ENCODE results near the gene BMERB1.
A peak's percentile ranks its signal among the peaks of the same experiment; 100 is the strongest.
"Not testable (repeated sequence)": the region's sequence is repeated elsewhere in the genome, so short reads cannot be mapped to it uniquely, and the experiment has no call there.

Gene BMERB1

DNA sequence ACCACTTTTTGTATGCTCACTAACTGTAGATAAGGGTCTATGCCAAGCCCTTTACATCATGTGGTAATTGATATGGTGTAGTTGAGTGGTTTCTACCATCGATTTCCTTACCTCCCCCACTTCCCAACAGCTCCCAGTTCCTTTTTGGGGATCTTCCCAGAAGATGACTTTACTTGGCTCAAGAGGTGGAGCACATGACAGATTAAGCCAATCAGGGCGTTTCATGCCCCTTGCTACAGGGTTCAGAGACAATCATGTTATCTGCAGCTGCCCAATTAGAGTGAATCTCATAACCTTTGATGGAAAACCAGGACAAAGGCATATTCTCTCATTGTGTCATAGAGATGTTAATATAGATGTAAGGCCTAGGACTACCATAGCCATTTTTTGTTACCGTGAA is 16.2 kb upstream of the BMERB1 start:
- CTCF ChIA-PET, result interaction anchor here (0.8 kb wide), 1 partner anchor 9 kb away, joined by 3 read pairs; no protein-coding TSS in a partner anchor
- DNase-seq (ENCODE audit: extremely low spot score), result no peak
- TF ChIP-seq, protein P1, sequence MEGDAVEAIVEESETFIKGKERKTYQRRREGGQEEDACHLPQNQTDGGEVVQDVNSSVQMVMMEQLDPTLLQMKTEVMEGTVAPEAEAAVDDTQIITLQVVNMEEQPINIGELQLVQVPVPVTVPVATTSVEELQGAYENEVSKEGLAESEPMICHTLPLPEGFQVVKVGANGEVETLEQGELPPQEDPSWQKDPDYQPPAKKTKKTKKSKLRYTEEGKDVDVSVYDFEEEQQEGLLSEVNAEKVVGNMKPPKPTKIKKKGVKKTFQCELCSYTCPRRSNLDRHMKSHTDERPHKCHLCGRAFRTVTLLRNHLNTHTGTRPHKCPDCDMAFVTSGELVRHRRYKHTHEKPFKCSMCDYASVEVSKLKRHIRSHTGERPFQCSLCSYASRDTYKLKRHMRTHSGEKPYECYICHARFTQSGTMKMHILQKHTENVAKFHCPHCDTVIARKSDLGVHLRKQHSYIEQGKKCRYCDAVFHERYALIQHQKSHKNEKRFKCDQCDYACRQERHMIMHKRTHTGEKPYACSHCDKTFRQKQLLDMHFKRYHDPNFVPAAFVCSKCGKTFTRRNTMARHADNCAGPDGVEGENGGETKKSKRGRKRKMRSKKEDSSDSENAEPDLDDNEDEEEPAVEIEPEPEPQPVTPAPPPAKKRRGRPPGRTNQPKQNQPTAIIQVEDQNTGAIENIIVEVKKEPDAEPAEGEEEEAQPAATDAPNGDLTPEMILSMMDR (IDR thresholded peaks at IDR 0.05; ENCODE audit: control extremely low read depth, extremely low read depth, low read depth, missing control alignments), result no peak
- POLR2A ChIA-PET, result no interaction called here

DNA sequence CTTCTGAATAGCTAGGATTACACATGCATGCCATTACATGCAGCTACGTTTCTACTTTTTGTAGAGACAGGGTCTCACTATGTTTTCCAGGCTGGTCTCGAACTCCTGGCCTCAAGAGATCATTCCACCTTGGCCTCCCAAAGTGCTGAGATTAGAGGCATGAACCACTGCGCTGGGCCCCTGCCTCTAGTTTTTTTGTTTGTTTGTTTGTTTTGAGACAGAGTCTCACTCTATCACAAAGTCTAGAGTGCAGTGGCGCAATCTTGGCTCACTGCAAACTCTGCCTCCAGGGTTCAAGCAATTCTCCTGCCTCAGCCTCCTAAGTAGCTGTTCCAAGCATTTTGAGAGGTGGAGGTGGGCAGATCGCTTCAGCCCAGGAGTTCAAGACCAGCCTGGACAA is 12.7 kb upstream of the BMERB1 start:
- DNase-seq (ENCODE audit: extremely low spot score); POLR2A ChIA-PET; CTCF ChIA-PET: not testable (repeated sequence)

DNA sequence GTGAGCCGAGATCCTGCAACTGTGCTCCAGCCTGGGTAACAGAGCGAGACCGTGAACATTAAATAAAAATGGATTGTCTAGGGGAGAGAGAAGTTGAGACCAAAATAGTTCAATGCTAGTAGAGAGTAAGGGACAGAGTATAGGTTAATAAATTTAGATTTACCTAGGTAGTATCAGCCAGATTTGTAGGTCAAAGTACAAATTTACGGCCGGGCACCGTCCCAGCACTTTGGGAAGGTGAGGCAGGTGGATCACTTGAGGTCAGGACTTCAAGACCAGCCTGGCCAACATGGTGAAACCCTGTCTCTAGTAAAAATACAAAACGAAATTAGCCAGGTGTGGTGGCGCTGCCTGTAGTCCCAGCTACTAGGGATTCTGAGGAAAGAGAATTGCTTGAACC is 12.2 kb upstream of the BMERB1 start:
- ChIA-PET POLR2A (no interaction called here), CTCF (no interaction called here)
- TF ChIP-seq, protein P1 (IDR thresholded peaks at IDR 0.05; ENCODE audit: control extremely low read depth, extremely low read depth, low read depth, missing control alignments), result no peak
- no peak for DNase-seq (ENCODE audit: extremely low spot score)

DNA sequence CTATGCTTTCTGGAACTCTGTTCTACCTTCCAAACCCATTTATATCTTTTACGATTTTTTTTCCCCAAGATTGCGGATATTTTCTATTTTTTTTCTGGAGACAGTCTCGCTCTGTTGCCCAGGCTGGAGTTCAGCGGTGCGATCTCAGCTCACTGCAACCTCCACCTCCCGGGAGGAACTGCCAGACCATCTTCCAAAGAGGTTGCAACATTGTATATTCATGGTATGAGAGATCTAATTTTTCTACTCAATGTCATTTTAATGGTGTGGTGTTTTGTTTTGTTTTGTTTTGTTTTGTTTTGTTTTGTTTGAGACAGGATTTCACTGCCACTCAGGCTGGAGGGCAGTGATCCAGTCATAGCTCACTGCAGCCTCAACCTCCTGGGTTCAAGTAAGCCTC is 8.5 kb upstream of the BMERB1 start:
- DNase-seq (ENCODE audit: extremely low spot score), result no peak
- TF ChIP-seq, protein P1 (IDR thresholded peaks at IDR 0.05; ENCODE audit: control extremely low read depth, extremely low read depth, low read depth, missing control alignments), result no peak
- ChIA-PET CTCF (interaction anchor here (1.1 to 1.7 kb wide), 2 partner anchors 125 to 279 kb away, joined by 3 to 4 read pairs; no protein-coding TSS in a partner anchor), POLR2A (no interaction called here)

DNA sequence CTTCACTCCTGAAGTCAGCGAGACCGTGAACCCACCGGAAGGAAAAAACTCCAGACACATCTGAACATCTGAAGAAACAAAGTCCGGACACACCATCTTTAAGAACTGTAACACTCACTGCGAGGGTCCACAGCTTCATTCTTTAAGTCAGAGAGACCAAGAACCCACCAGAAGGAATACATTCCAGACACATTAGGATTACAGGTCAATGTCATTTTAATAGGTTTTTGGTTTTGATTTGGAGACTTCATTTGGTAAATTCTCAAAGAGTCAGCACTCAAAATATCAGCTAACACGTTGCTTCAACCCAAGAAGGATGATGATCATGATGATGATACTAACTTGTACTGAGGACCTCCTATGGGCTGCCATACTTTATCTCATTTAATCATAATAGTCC is 7.6 kb upstream of the BMERB1 start:
- ChIA-PET POLR2A (no interaction called here), CTCF (interaction anchor here (1.2 to 1.7 kb wide), 3 partner anchors 39 to 278 kb away, joined by 3 to 4 read pairs (median 3); no protein-coding TSS in a partner anchor)
- DNase-seq (ENCODE audit: extremely low spot score), result no peak
- TF ChIP-seq, protein P1 (IDR thresholded peaks at IDR 0.05; ENCODE audit: control extremely low read depth, extremely low read depth, low read depth, missing control alignments), result no peak

DNA sequence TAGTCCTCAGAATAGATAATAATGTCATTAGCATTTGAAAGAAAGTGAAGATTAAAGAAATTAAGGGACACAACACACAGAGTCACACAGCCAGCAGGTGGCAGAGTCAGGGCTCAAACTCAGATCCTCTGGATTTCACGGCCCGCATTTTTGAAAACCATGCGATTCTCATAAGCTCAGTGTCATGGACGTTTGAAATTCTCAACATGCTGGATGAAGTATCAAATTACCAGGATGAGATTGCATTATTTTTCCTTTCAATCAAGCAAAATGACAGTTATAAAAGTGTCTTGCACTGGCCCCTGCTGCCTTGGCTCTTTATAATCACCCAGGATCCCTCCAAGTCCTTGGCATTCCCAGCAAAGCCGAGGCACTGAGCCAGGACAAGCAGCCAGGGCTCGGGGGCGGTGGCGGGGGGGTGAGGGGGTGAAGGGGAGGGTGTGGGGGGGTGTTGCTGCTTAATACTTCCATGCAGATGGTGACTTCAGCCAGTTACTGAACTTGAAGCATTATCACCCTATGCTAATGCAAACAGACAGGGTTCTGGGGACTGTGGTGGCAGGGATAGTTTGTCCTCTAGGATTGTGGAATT is 6.6 kb upstream of the BMERB1 start:
- ChIA-PET CTCF (interaction anchor here (0.6 to 1.2 kb wide), 7 partner anchors 9 to 328 kb away, joined by 3 to 4 read pairs (median 3); no protein-coding TSS in a partner anchor), POLR2A (no interaction called here)
- TF ChIP-seq, protein P1 (IDR thresholded peaks at IDR 0.05; ENCODE audit: control extremely low read depth, extremely low read depth, low read depth, missing control alignments), result peak; percentile 56

DNA sequence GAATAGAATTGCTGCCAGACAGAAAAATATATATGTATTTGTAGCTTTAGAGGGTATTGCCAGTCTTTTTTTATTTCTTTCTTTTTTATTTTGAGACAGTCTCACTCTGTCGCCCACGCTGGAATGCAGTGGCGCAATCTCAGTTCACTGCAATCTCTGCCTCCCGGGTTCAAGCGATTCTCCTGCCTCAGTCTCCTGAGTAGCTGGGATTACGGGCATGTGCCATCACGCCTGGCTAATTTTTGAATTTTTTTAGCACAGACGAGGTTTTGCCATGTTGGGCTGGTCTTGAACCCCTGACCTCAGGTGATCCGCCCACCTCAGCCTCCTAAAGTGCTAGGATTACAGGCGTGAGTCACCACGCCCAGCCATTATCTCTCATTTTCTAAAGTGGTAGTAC is 3.5 kb upstream of the BMERB1 start:
- POLR2A ChIA-PET; DNase-seq (ENCODE audit: extremely low spot score); CTCF ChIA-PET: not testable (repeated sequence)

More for the DNA sequence above, 6.6 kb upstream of the BMERB1 start:
- peak; percentile 53 for DNase-seq (ENCODE audit: extremely low spot score)

DNA sequence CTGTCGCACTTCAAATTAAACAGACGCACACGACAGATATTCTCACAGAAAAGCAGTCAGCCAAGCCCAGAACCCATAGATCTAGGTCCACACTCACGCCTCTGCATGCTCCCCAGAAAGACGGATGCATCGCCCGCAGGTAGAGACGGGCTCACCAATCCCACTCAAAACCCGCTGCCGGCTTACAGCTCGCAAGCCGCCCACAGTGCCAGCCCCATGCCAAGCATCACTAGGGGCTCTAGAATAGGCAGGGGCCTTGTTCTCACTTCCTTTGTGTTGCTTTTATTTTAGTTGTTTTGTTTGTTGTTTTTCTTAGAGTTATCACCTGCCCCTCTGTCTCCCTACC is 336 bp upstream of the BMERB1 start:
- TF ChIP-seq, protein P1 (IDR thresholded peaks at IDR 0.05; ENCODE audit: control extremely low read depth, extremely low read depth, low read depth, missing control alignments), result no peak
- POLR2A ChIA-PET, result no interaction called here
- CTCF ChIA-PET, result interaction anchor here (1.4 kb wide), 1 partner anchor 10 kb away, joined by 5 read pairs; no protein-coding TSS in a partner anchor
- DNase-seq (ENCODE audit: extremely low spot score), result no peak

All from GM10248 (cell line).